Spleen (tissue), 11 donors: ENCODE data around the gene GRHL3. TPM values are rescaled to one million over a fixed set of nuclear protein-coding genes. Genes with fewer than 3 reads are reported as not detected.

Source experiments
- DNase-seq: peaks from one replicate; pipeline ENCODE4 v3.0.0-alpha.2; 2020
- H3K27ac ChIP-seq, 8 donors: fragments of 200-600 bp; sonication (generic) in 7 of 8; 1 replicate in 4 of 8; 2 replicates in 4 of 8; pipeline versions ENCODE4 v1.5.0 to v1.8.0; 2016 to 2021; ENCODE audit warnings: inconsistent platforms in 4 of 8, mild to moderate bottlenecking in 4 of 8, moderate library complexity in 1 of 8
- H3K27me3 ChIP-seq, 7 donors: fragments of 200-600 bp; sonication (generic) in 6 of 7; replicated peaks in 1 of 7; 1 replicate in 4 of 7; 2 replicates in 3 of 7; pipeline versions ENCODE4 v1.5.0 to v1.8.0; 2016 to 2021; ENCODE audit warnings: inconsistent platforms in 3 of 7, mild to moderate bottlenecking in 1 of 7
- H3K36me3 ChIP-seq, 6 donors: fragments of 200-600 bp; sonication (generic) in 5 of 6; 1 replicate in 4 of 6; 2 replicates in 2 of 6; pipeline versions ENCODE4 v1.5.0 to v1.8.0; 2016 to 2021; ENCODE audit warnings: inconsistent platforms in 2 of 6
- H3K4me1 ChIP-seq, 6 donors: fragments of 200-600 bp; sonication (generic) in 5 of 6; 1 replicate in 3 of 6; 2 replicates in 3 of 6; pipeline versions ENCODE4 v1.5.0 to v1.8.0; 2016 to 2021; ENCODE audit warnings: inconsistent platforms in 3 of 6
- H3K4me3 ChIP-seq, 8 donors: fragments of 200-600 bp; sonication (generic) in 7 of 8; 1 replicate in 4 of 8; 2 replicates in 4 of 8; pipeline versions ENCODE4 v1.5.0 to v1.8.0; 2016 to 2021; ENCODE audit warnings: inconsistent platforms in 4 of 8, mild to moderate bottlenecking in 4 of 8, moderate library complexity in 2 of 8
- H3K9me3 ChIP-seq, 8 donors: fragments of 200-600 bp; sonication (generic) in 7 of 8; 1 replicate in 4 of 8; 2 replicates in 4 of 8; pipeline versions ENCODE4 v1.5.0 to v1.8.0; 2016 to 2021; ENCODE audit warnings: inconsistent platforms in 4 of 8
- CTCF ChIP-seq, 11 experiments: fragments of 200-600 bp in 7 of 11; fragments of 450-650 bp in 4 of 11; sonication (generic) in 4 of 11; IDR thresholded peaks in 8 of 11; conservative IDR thresholded peaks in 3 of 11; 1 replicate in 7 of 11; 2 replicates in 4 of 11; pipeline versions ENCODE4 v1.4.0 to v1.8.0; 2016 to 2021; ENCODE audit warnings: antibody characterized with exemption in 11 of 11, inconsistent platforms in 4 of 11, mild to moderate bottlenecking in 1 of 11
- POLR2A ChIP-seq, 3 donors: fragments of 450-650 bp; IDR thresholded peaks; one replicate each; pipeline ENCODE4 v1.5.1; 2017; ENCODE audit warnings: antibody characterized with exemption in 3 of 3, mild to moderate bottlenecking in 1 of 3
- POLR2AphosphoS5 ChIP-seq, 3 donors: sonication (generic); formaldehyde crosslinking; IDR thresholded peaks; one replicate each; pipeline ENCODE4 v1.5.1; 2017; ENCODE audit warnings: antibody characterized with exemption in 3 of 3
- WGBS, 5 donors: extraction: QIAGEN DNeasy Blood & Tissue Kit in 3 of 5; methylation state at CpG; one replicate each; pipeline versions ENCODE4 v1.1.5 to v1.1.7; 2013 to 2018; 5-methylcytosine and 5-hydroxymethylcytosine counted together
- intact Hi-C: fragments of 100-400 bp; cut with DNase I; formaldehyde crosslinking; loops from one replicate; pipeline ENCODE4 v1.15.0; 2023; ENCODE audit warnings: low total_unique reads
- polyA plus RNA-seq, 3 donors: library from polyadenylated mRNA; stranded (reverse); fragments of 200-250 nt; gene quantifications; one replicate each; pipeline ENCODE4 v1.2.1, GENCODE V29; 2013
- total RNA-seq, 7 donors: library from RNA; depleted of rRNA in 3 of 7; stranded (reverse); fragments of >200 nt in 3 of 7; fragmentation: NEBNext Ultra II Directional in 4 of 7; extraction: Animal tissue kit (Norgen Biotek cat#: 25700) in 4 of 7; gene quantifications; one replicate each; pipeline versions ENCODE4 v1.1.0 to v1.2.1, GENCODE V29; 2016 to 2021
- donor health status: healthy with polysubstance abuse.
- donor health status: DM: no; HTN: no; CAD: no; lungs with moderate emphysema.
- donor health status: DM: no; HTN: no; CAD: no.
- donor health status: Bipolar disorder and iron deficiency.
- donor health status: healthy.
- donor health status: DM: no; HTN: no; CAD: no.
- donor health status: DM: yes; HTN: yes; CAD: no.

Gene GRHL3
- total and polyA plus RNA-seq, 10 donors, result 0.04 to 0.06 TPM; not detected in 8

- Histone ChIP-seq H3K9me3 (no peaks in the 10 kb centered on the region), H3K4me1 (peaks cover 0 to 45% (median 18%) of the 10 kb centered on the region in 6 donors), H3K36me3 (no peaks in the 10 kb centered on the region), H3K27ac (peak overlapping the region in 2 of 8 donors; percentile 39 to 52), H3K4me3 (no peak overlapping the region), H3K27me3 (peaks cover 0 to 17% (median 0%) of the 10 kb centered on the region in 7 donors)
- 88 to 93% (median 90%) methylated on average over 16 of the region's 16 CpGs for WGBS, 5 donors
- TF ChIP-seq CTCF (IDR thresholded peaks at IDR 0.05 in 8 of 11, conservative IDR thresholded peaks at IDR 0.05 in 3 of 11), result no peak
- TF ChIP-seq POLR2AphosphoS5 (IDR thresholded peaks at IDR 0.05), result no peak
- no peak for TF ChIP-seq POLR2A (IDR thresholded peaks at IDR 0.05)
- DNase-seq, result no peak
- intact Hi-C loops, result no loop called here
These were observed 25.5 kb upstream of the GRHL3 start for GRCh38 chr1:24293392-24294227.

DNA sequence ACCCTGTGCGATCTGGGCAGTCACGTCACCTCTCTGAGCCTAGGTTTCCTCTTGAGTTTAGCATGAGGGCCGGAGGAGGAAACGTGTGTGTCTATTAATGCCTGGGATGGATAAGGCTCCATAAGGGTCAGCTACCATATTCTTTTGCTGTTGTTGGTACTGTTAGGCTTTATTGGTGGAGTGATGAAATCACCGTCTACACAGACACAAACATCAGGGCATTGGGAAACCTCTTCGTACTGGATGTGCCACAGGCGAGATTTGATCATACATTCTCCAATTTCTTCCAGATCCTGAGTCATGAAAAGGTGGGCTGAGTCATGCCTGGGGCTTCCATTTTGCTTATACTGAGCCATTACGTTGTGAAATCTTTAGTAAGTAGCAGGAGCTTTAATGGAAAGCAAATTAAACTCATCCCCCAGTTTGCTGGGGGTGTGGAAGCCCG, 24.9 kb upstream of the GRHL3 start:
- H3K27ac ChIP-seq, result peak overlapping the region in 5 of 8 donors; percentile 4 to 52 (median 34)
- no peaks in the 10 kb centered on the region for H3K9me3 ChIP-seq
- intact Hi-C loops, result no loop called here
- no peaks in the 10 kb centered on the region for H3K36me3 ChIP-seq
- 71 to 81% (median 81%) methylated on average over 9 of the region's 9 CpGs for WGBS, 5 donors
- no peak for DNase-seq
- H3K4me3 ChIP-seq, result no peak overlapping the region
- peaks cover 0 to 23% (median 0%) of the 10 kb centered on the region in 7 donors for H3K27me3 ChIP-seq
- TF ChIP-seq CTCF (IDR thresholded peaks at IDR 0.05 in 8 of 11, conservative IDR thresholded peaks at IDR 0.05 in 3 of 11), result no peak
- H3K4me1 ChIP-seq, result peaks cover 0 to 38% (median 13%) of the 10 kb centered on the region in 6 donors

GRCh38 chr1:24294716-24295371, 24.3 kb upstream of the GRHL3 start:
- Histone ChIP-seq H3K36me3 (no peaks in the 10 kb centered on the region), H3K27me3 (peaks cover 0 to 28% (median 0%) of the 10 kb centered on the region in 7 donors), H3K27ac (peak overlapping the region in 6 of 8 donors; percentile 4 to 52 (median 34)), H3K4me1 (peaks cover 0 to 32% (median 9%) of the 10 kb centered on the region in 6 donors), H3K4me3 (no peak overlapping the region), H3K9me3 (no peaks in the 10 kb centered on the region)
- TF ChIP-seq POLR2AphosphoS5 (IDR thresholded peaks at IDR 0.05), result peak in 2 of 3 donors; percentile 45 to 47
- TF ChIP-seq POLR2A (IDR thresholded peaks at IDR 0.05), result no peak
- intact Hi-C loops, result no loop called here
- WGBS, 5 donors, result 29 to 47% (median 43%) methylated on average over 9 of the region's 9 CpGs
- no peak for DNase-seq

DNA sequence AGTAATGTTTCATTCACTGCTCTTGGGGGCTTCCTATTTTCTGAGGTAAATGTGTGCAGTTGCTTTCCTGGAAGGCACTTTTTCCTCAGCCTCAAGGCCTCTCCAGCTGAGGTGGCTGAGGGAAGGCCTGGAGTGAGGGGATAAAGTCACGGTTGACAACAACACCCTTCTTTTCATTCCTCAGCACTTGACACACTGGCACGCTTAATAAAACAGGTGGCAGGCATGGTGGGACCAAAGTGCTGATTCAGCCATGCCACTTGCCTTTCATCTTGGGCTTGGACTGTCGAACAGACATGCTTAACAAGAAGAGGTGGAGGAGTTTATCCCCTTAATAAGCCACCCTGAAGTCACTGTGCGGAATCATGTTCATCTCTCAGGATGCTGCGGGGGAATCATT, 23.6 kb upstream of the GRHL3 start:
- no peak for DNase-seq
- TF ChIP-seq POLR2AphosphoS5 (IDR thresholded peaks at IDR 0.05) (no peak), CTCF (IDR thresholded peaks at IDR 0.05 in 8 of 11, conservative IDR thresholded peaks at IDR 0.05 in 3 of 11) (no peak), POLR2A (IDR thresholded peaks at IDR 0.05) (no peak)
- WGBS, 5 donors, result 82 to 92% (median 88%) methylated on average over 5 of the region's 5 CpGs
- Histone ChIP-seq H3K4me3 (no peak overlapping the region), H3K27ac (peak overlapping the region in 1 of 8 donors; percentile 52), H3K36me3 (no peaks in the 10 kb centered on the region), H3K4me1 (peaks cover 0 to 27% (median 9%) of the 10 kb centered on the region in 6 donors), H3K27me3 (peaks cover 0 to 28% (median 0%) of the 10 kb centered on the region in 7 donors), H3K9me3 (no peaks in the 10 kb centered on the region)
- intact Hi-C loops, result no loop called here
